GM12878 (cell line): ENCODE results near the gene EXOC8.

Experiments used
- ATF7 ChIP-seq: fragments of 450-650 bp; IDR thresholded peaks from 2 replicates; pipeline ENCODE4 v1.6.1; 2016; ENCODE audit warnings: low read depth, mild to moderate bottlenecking
- CTCF ChIP-seq, 3 experiments: IDR thresholded peaks in 2 of 3; conservative IDR thresholded peaks in 1 of 3; 2 replicates each; pipeline ENCODE4 v1.5.1; 2011; ENCODE audit warnings: low read depth in 3 of 3, low read length in 3 of 3, mild to moderate bottlenecking in 3 of 3, control low read depth in 2 of 3, moderate library complexity in 2 of 3, inconsistent platforms in 1 of 3, mixed read lengths in 1 of 3; ENCODE audit not compliant: control insufficient read depth in 2 of 3, insufficient read depth in 1 of 3; ENCODE audit errors: extremely low read depth in 1 of 3
- ESRRA ChIP-seq: IDR thresholded peaks from 2 replicates; pipeline ENCODE4 v1.6.1; 2012; ENCODE audit warnings: mild to moderate bottlenecking, low read length, improper control_type of control experiment
- HCFC1 ChIP-seq: fragments of 150-350 bp; IDR thresholded peaks from 2 replicates; pipeline ENCODE4 v1.6.1; 2014; ENCODE audit warnings: low read length
- NR2F1 ChIP-seq: fragments of 450-650 bp; conservative IDR thresholded peaks from 2 replicates; pipeline ENCODE4 v1.6.1; 2017; ENCODE audit warnings: mild to moderate bottlenecking
- REST ChIP-seq: IDR thresholded peaks from 2 replicates; pipeline ENCODE4 v1.6.1; 2012; ENCODE audit warnings: mild to moderate bottlenecking, low read depth, low read length
- SMAD1 ChIP-seq: fragments of 450-650 bp; IDR thresholded peaks from 2 replicates; pipeline ENCODE4 v1.6.1; 2018; ENCODE audit warnings: mild to moderate bottlenecking, low read depth; ENCODE audit not compliant: partially characterized antibody
- SUZ12 ChIP-seq: fragments of 200-600 bp; sonication (generic); IDR thresholded peaks from one replicate; pipeline ENCODE4 v1.6.1; 2018; ENCODE audit warnings: antibody characterized with exemption, mild to moderate bottlenecking; ENCODE audit not compliant: unreplicated experiment
- TAF1 ChIP-seq: IDR thresholded peaks from 2 replicates; pipeline ENCODE4 v1.6.1; 2011; ENCODE audit warnings: mild to moderate bottlenecking, low read depth, low read length, borderline replicate concordance
- ZNF207 ChIP-seq: fragments of 450-650 bp; IDR thresholded peaks from 2 replicates; pipeline ENCODE4 v1.6.1; 2014; ENCODE audit warnings: antibody characterized with exemption, mild to moderate bottlenecking, borderline replicate concordance
- ZNF274 ChIP-seq: IDR thresholded peaks from one replicate; pipeline ENCODE4 v1.8.0; 2011; ENCODE audit not compliant: insufficient read length, insufficient read depth
- ZNF622 ChIP-seq: fragments of 450-650 bp; IDR thresholded peaks from 2 replicates; pipeline ENCODE4 v1.6.1; 2017; ENCODE audit warnings: mild to moderate bottlenecking, inconsistent platforms

GRCh38 chr1:231354330-231355020, 16.8 kb upstream of the EXOC8 start:
- no peak for TF ChIP-seq CTCF (IDR thresholded peaks at IDR 0.05 in 2 of 3, conservative IDR thresholded peaks at IDR 0.05 in 1 of 3; ENCODE audit: control insufficient read depth in 2 of 3, extremely low read depth in 1 of 3, insufficient read depth in 1 of 3, low read depth in 3 of 3, low read length in 3 of 3)
- no peak for TF ChIP-seq SMAD1
- no peak for TF ChIP-seq ATF7
- no peak for TF ChIP-seq TAF1
- TF ChIP-seq NR2F1, result no peak
- no peak for TF ChIP-seq ZNF622
- no peak for TF ChIP-seq ZNF274
- no peak for TF ChIP-seq SUZ12
- TF ChIP-seq HCFC1, result no peak
- TF ChIP-seq ZNF207, result no peak
- TF ChIP-seq REST, result no peak
- TF ChIP-seq ESRRA, result no peak
